A549 (cell line): Measurements from ENCODE around the gene NANS.

Experiments
- BHLHE40 ChIP-seq: IDR thresholded peaks from 2 replicates; pipeline ENCODE4 v1.6.1; 2012; ENCODE audit warnings: low read depth, low read length, inconsistent platforms
- CBX2 ChIP-seq: fragments of 200-600 bp; sonication (generic); IDR thresholded peaks from 2 replicates; pipeline ENCODE4 v1.6.1; 2016; ENCODE audit warnings: low read depth, mild to moderate bottlenecking, borderline replicate concordance
- CBX8 ChIP-seq: fragments of 200-600 bp; sonication (generic); IDR thresholded peaks from 2 replicates; pipeline ENCODE4 v1.6.1; 2016
- CHD2 ChIP-seq: fragments of 150-350 bp; IDR thresholded peaks from 2 replicates; pipeline ENCODE4 v1.6.1; 2014; ENCODE audit warnings: low read length; ENCODE audit not compliant: partially characterized antibody
- CTCF ChIP-seq: fragments of >200 bp; sonication (Bioruptor Twin); formaldehyde crosslinking; IDR thresholded peaks from 3 replicates; pipeline ENCODE4 v1.5.1; 2016
- EP300 ChIP-seq, 2 experiments: fragments of >200 bp; sonication (Bioruptor Twin); formaldehyde crosslinking; IDR thresholded peaks; 2 replicates in 1 of 2; 3 replicates in 1 of 2; pipeline ENCODE4 v1.6.1; 2016 to 2017
- FOSB ChIP-seq: fragments of 250-450 bp; sonication (Bioruptor Pico); IDR thresholded peaks from 2 replicates; pipeline ENCODE4 v1.5.0; 2020; ENCODE audit warnings: mild to moderate bottlenecking, moderate library complexity
- JUN ChIP-seq, 2 experiments: fragments of >200 bp; sonication (Bioruptor Twin); formaldehyde crosslinking; IDR thresholded peaks; 2 replicates in 1 of 2; 3 replicates in 1 of 2; pipeline ENCODE4 v1.6.1; 2016 to 2017
- KDM5A ChIP-seq: fragments of 200-600 bp; sonication (generic); IDR thresholded peaks from 2 replicates; pipeline ENCODE4 v1.6.1; 2016; ENCODE audit warnings: antibody characterized with exemption, mild to moderate bottlenecking
- MAFK ChIP-seq: fragments of 450-650 bp; IDR thresholded peaks from 2 replicates; pipeline ENCODE4 v1.6.1; 2014; ENCODE audit not compliant: partially characterized antibody
- MAX ChIP-seq: IDR thresholded peaks from 2 replicates; pipeline ENCODE4 v1.6.1; 2012
- MYC ChIP-seq: IDR thresholded peaks from 2 replicates; pipeline ENCODE4 v1.6.1; 2012; ENCODE audit warnings: mild to moderate bottlenecking, inconsistent platforms, low read length, improper control_type of control experiment, borderline replicate concordance
- RNF2 ChIP-seq: fragments of 200-600 bp; sonication (generic); IDR thresholded peaks from 2 replicates; pipeline ENCODE4 v1.6.1; 2016; ENCODE audit warnings: low read depth, mild to moderate bottlenecking, antibody characterized with exemption, moderate library complexity, borderline replicate concordance
- USF2 ChIP-seq: fragments of 450-650 bp; IDR thresholded peaks from 2 replicates; pipeline ENCODE4 v1.6.1; 2014; ENCODE audit warnings: antibody characterized with exemption

- TF ChIP-seq CTCF (no peak), USF2 (no peak), MYC (no peak), MAX (no peak), RNF2 (no peak), KDM5A (no peak), BHLHE40 (no peak), CHD2 (no peak), EP300 (IDR thresholded peaks at IDR 0.05) (no peak), CBX8 (no peak), JUN (IDR thresholded peaks at IDR 0.05) (no peak), FOSB (CRISPR knock-in tag) (no peak), MAFK (no peak), CBX2 (no peak)
Observed at GRCh38 chr9:98085058-98085457, 28.5 kb downstream of the NANS start.
